ENCODE data around the gene MBTPS1.

- TF ChIP-seq CTCF (IDR thresholded peaks at IDR 0.05) (no peak), POLR2A (IDR thresholded peaks at IDR 0.05) (no peak)
These were observed 109.2 kb downstream of the MBTPS1 start for GRCh38 chr16:84007520-84007919.
